ENCODE results near the gene ZC3H12D. TPM values are rescaled to one million over a fixed set of nuclear protein-coding genes. Genes with fewer than 3 reads are reported as not detected.

The ZC3H12D gene
- total and polyA plus RNA-seq, 2 experiments from 2014 or later: 0.07 TPM; not detected in 1

- TF ChIP-seq ZNF462 (CRISPR knock-in tag; IDR thresholded peaks at IDR 0.05) (no peak), POLR2AphosphoS5 (IDR thresholded peaks at IDR 0.05; ENCODE audit: low read depth) (no peak)
Observed at GRCh38 chr6:149419696-149420404, 65.0 kb downstream of the ZC3H12D start (continued).

- H3K36me3 Mint-ChIP-seq (ENCODE audit: low read depth): peaks cover 3% of the 10 kb centered on the region; the same call in 1 of the 3 replicates
- H3K27ac Mint-ChIP-seq: no peak overlapping the region
- ATAC-seq (no peak), DNase-seq (ENCODE audit: low spot score) (no peak)
- Histone ChIP-seq H3K27me3 (ENCODE audit: insufficient read depth) (no peaks in the 10 kb centered on the region), H3K4me1 (ENCODE audit: insufficient read depth) (no peaks in the 10 kb centered on the region), H3F3A (replicated peaks; ENCODE audit: low read depth) (no peaks in the 10 kb centered on the region), H3K36me3 (ENCODE audit: insufficient read depth) (no peaks in the 10 kb centered on the region; the same call in 1 of the 2 replicates), H2AFZ (no peak overlapping the region), H3K4me3 (no peak overlapping the region), H3K79me2 (replicated peaks; ENCODE audit: insufficient read depth) (no peaks in the 10 kb centered on the region), H4K20me1 (replicated peaks; ENCODE audit: insufficient read depth) (no peaks in the 10 kb centered on the region), H3K9me2 (ENCODE audit: insufficient read depth) (no peaks in the 10 kb centered on the region), H3K4me2 (no peak overlapping the region), H3K27ac (ENCODE audit: low read depth) (no peak overlapping the region)
- H3K4me1 Mint-ChIP-seq: no peaks in the 10 kb centered on the region
- H3K4me3 Mint-ChIP-seq: no peak overlapping the region
- peaks cover 4% of the 10 kb centered on the region for H3K27me3 Mint-ChIP-seq (ENCODE audit: insufficient read depth, low read depth, poor library complexity)
- H3K9me3 Mint-ChIP-seq: no peaks in the 10 kb centered on the region; the same call in 2 of the 3 replicates
- no peak for TF ChIP-seq ZNF331 (CRISPR knock-in tag; IDR thresholded peaks at IDR 0.05; ENCODE audit: low read depth)
- TF ChIP-seq REST (IDR thresholded peaks at IDR 0.05; ENCODE audit: unreplicated experiment): no peak
- no peak for TF ChIP-seq NANOG (IDR thresholded peaks at IDR 0.05; ENCODE audit: borderline replicate concordance)
- TF ChIP-seq ZNF114 (CRISPR knock-in tag; IDR thresholded peaks at IDR 0.05): no peak
- no peak for TF ChIP-seq EZH2 (IDR thresholded peaks at IDR 0.05; ENCODE audit: low read depth, unreplicated experiment)
- TF ChIP-seq CTCF (conservative IDR thresholded peaks at IDR 0.05; ENCODE audit: low read depth in 2 of 2): no peak
- TF ChIP-seq ETS1 (IDR thresholded peaks at IDR 0.05): no peak
- no peak for TF ChIP-seq JUNB (IDR thresholded peaks at IDR 0.05; ENCODE audit: unreplicated experiment)
- TF ChIP-seq POLR2AphosphoS5 (IDR thresholded peaks at IDR 0.05; ENCODE audit: low read depth): no peak
- no peak for TF ChIP-seq STAT1 (IDR thresholded peaks at IDR 0.05; ENCODE audit: unreplicated experiment)
Observed at GRCh38 chr6:149414821-149415220, 70.0 kb downstream of the ZC3H12D start.
